HFF-Myc (cell line): ENCODE measurements around the gene MAP2K7.
"Not testable (repeated sequence)": the region's sequence is repeated elsewhere in the genome, so short reads cannot be mapped to it uniquely, and the experiment has no call there.

ENCODE experiments used
- DNase-seq: peaks from one replicate; pipeline ENCODE4 v3.0.0-alpha.2; 2011; ENCODE audit warnings: low read depth; ENCODE audit errors: extremely low read depth
- H3K4me3 ChIP-seq: replicated peaks from 2 replicates; pipeline ENCODE4 v1.5.1; 2011; ENCODE audit warnings: low read depth, mild to moderate bottlenecking, control low read depth, low read length
- TF ChIP-seq, protein P1 (sequence below): IDR thresholded peaks from 2 replicates; pipeline ENCODE4 v1.5.1; 2012; ENCODE audit warnings: mild to moderate bottlenecking, low read depth, low read length, control low read depth; ENCODE audit errors: missing control alignments

Gene MAP2K7

DNA sequence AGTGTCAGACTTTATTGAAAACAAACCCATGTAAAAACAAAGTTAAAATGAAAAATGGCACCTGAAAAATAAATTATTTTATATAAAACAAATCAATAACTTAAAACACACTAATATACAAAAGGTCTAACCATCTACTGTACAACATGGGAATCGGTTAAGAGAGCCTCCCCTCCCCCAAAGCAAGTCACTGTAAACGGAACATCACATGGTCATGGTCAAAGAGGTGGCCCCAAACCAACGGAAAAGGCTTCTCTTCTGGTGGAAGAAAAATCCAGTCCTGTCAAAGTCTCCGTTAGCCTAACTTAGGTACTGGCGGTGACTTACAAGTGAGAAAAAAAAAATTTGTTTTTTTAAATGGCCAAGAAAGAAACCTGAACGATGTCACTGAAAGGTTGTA is 55.5 kb downstream of the MAP2K7 start:
- no peak overlapping the region for H3K4me3 ChIP-seq
- DNase-seq = no peak
- TF ChIP-seq, protein P1, sequence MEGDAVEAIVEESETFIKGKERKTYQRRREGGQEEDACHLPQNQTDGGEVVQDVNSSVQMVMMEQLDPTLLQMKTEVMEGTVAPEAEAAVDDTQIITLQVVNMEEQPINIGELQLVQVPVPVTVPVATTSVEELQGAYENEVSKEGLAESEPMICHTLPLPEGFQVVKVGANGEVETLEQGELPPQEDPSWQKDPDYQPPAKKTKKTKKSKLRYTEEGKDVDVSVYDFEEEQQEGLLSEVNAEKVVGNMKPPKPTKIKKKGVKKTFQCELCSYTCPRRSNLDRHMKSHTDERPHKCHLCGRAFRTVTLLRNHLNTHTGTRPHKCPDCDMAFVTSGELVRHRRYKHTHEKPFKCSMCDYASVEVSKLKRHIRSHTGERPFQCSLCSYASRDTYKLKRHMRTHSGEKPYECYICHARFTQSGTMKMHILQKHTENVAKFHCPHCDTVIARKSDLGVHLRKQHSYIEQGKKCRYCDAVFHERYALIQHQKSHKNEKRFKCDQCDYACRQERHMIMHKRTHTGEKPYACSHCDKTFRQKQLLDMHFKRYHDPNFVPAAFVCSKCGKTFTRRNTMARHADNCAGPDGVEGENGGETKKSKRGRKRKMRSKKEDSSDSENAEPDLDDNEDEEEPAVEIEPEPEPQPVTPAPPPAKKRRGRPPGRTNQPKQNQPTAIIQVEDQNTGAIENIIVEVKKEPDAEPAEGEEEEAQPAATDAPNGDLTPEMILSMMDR = no peak

DNA sequence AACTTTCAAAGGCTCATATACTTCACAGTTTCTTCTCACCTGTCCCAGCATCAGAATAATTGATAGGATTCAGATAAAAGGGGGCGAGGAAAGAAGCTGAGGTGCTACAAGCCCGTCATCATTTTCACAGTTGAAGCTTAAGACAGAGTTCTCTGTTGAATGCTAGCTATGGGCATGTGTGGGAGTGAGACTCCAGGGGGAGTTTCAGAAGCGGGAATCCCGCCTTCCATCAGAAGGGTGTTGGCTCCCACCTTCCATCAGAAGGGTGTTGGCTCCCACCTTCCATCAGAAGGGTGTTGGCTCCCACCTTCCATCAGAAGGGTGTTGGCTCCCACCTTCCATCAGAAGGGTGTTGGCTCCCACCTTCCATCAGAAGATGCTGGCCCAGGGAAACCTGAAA is 57.4 kb downstream of the MAP2K7 start:
- not testable (repeated sequence) for DNase-seq, H3K4me3 ChIP-seq

DNA sequence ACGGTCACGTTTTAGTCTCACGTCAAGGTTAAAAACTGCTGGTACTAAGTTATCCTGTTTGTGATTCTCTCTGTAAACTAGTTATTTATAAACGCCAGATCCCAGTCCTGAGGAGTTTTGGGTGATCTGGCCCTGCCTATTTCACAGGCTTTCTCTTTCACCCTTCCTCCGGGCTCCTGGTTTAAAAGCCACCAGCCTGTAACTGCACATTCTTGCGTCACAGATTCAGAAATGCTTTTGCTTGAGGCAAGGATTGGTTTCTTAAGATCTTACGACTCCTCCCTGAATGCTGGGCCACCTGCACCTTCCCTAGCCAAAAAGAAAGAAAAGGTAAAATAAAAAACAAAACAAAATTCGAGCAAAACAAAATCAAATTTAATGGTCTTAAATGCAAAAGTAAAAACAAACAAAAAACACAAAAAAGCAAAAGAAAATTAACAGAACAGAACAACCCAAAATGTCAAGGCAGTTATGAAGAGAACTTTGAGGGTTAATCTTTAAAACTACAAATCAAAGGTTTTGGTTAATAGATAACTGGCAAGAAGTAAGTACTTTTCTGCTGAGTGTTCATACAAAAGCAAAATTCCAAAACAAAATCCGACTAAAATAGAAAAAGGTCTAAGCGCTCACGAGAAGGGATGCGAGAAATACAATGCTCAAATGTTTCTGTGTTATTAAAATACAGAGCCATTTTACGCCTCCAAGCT is 58.4 kb downstream of the MAP2K7 start:
- H3K4me3 ChIP-seq = no peak overlapping the region
- TF ChIP-seq, protein P1 = no peak
- DNase-seq = no peak

DNA sequence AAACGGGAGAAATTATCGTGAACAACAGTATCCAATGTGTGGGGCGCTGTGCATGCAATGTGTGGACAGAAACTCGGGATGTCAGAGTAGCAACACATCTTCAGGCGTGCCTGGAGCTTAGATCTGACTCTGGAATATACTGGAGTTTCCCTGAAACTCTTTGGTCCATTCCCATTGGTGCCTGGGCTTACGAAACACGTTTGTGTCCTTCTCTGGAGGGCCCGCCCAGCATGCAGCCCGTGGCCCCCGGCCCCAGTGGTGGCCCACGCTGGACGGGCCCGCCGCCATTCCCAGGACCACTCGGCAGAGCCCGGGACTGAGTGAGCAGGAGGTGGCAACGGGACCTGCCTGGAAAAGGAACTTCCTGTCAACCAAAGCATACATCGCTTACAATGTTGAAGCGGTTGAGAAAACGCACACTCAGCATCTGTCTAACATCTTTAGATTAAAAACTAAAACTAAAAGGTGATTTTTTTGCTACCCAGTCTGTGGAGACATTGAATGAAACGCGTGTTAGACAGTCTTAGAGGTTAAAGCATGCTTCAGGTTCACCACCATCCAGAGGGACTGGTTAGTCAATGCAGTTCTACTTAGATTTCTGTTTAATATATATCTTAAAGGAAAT is 59.1 kb downstream of the MAP2K7 start:
- DNase-seq = no peak
- TF ChIP-seq, protein P1 = no peak
- H3K4me3 ChIP-seq = no peak overlapping the region

DNA sequence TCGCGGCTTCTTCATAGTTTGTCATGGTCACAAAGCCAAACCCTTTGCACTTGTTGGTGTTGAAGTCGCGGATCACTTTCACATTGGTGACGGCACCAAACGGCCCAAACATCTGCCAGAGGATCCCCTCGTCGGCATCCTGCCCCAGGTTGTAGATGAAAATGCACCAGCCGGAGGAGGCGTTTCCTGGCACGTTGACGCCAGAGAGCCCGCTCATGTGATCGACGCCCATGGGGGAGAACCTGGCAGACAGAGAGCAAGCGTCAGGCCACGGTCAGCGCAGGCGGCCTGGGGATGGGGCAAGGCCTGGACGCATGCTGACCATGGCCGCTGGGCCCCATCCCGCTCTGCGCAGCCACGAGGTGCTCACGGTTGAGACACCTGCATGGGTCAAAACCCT is 59.9 kb downstream of the MAP2K7 start:
- H3K4me3 ChIP-seq = no peak overlapping the region
- TF ChIP-seq, protein P1 = no peak
- DNase-seq = no peak
